Adrenal gland (tissue), 12 donors: ENCODE measurements around the gene ASB16. TPM values are rescaled to one million over a fixed set of nuclear protein-coding genes. Genes with fewer than 3 reads are reported as not detected.

Source experiments
- DNase-seq, 7 donors: peaks; one replicate each; pipeline ENCODE4 v3.0.0-alpha.2; 2019 to 2020
- H3K27ac ChIP-seq, 5 donors: fragments of 200-600 bp; sonication (generic) in 4 of 5; 1 replicate in 3 of 5; 2 replicates in 2 of 5; pipeline versions ENCODE4 v1.5.1 to v1.8.0; 2016 to 2020; ENCODE audit warnings: mild to moderate bottlenecking in 1 of 5
- H3K27me3 ChIP-seq: fragments of 200-600 bp; 2 replicates; pipeline ENCODE4 v1.8.0; 2021
- H3K36me3 ChIP-seq, 2 donors: fragments of 200-600 bp; replicated peaks in 1 of 2; 1 replicate in 1 of 2; 2 replicates in 1 of 2; pipeline versions ENCODE4 v1.5.1 to v1.8.0; 2018 to 2022
- H3K4me1 ChIP-seq, 2 donors: fragments of 200-600 bp; replicated peaks in 1 of 2; 1 replicate in 1 of 2; 2 replicates in 1 of 2; pipeline versions ENCODE4 v1.5.1 to v1.8.0; 2018 to 2021
- H3K4me3 ChIP-seq, 4 donors: fragments of 200-600 bp; sonication (generic) in 3 of 4; one replicate each; pipeline ENCODE4 v1.5.1; 2016 to 2018
- H3K9me3 ChIP-seq, 3 donors: fragments of 200-600 bp; sonication (generic) in 1 of 3; replicated peaks in 1 of 3; 1 replicate in 2 of 3; 2 replicates in 1 of 3; pipeline versions ENCODE4 v1.5.1 to v1.8.0; 2016 to 2021
- CTCF ChIP-seq, 6 experiments: fragments of 450-650 bp in 4 of 6; fragments of 200-600 bp in 2 of 6; sonication (generic) in 1 of 6; IDR thresholded peaks; 1 replicate in 5 of 6; 2 replicates in 1 of 6; pipeline versions ENCODE4 v1.5.1 to v1.8.0; 2016 to 2021; ENCODE audit warnings: antibody characterized with exemption in 6 of 6, mild to moderate bottlenecking in 2 of 6, moderate library complexity in 1 of 6
- POLR2A ChIP-seq, 2 donors: fragments of 450-650 bp; IDR thresholded peaks; one replicate each; pipeline ENCODE4 v1.6.1; 2017; ENCODE audit warnings: antibody characterized with exemption in 2 of 2, mild to moderate bottlenecking in 2 of 2, moderate library complexity in 1 of 2
- WGBS, 4 donors: extraction: QIAGEN DNeasy Blood & Tissue Kit in 2 of 4; methylation state at CpG; one replicate each; pipeline versions ENCODE4 v1.1.5 to v1.1.7; 2013 to 2017; 5-methylcytosine and 5-hydroxymethylcytosine counted together
- intact Hi-C, 2 donors: fragments of 100-400 bp; cut with DNase I; formaldehyde crosslinking; loops; one replicate each; pipeline versions ENCODE4 v1.14.1 to v1.15.0; 2022 to 2023
- polyA plus RNA-seq, 3 donors: library from polyadenylated mRNA; stranded (reverse); fragments of 200-250 nt in 2 of 3; fragments of 350-450 nt in 1 of 3; fragmentation: Illumina TruSeq in 1 of 3; extraction: RNeasy Lipid Tissue Mini Kit (QIAGEN cat#74804) in 1 of 3; gene quantifications; one replicate each; pipeline ENCODE4 v1.2.3, GENCODE V29; 2013 to 2014
- total RNA-seq, 9 donors: library from RNA; depleted of rRNA in 4 of 9; stranded (reverse); fragments of >200 nt in 4 of 9; fragments of 120-200 nt in 1 of 9; fragmentation: NEBNext Ultra II Directional in 1 of 9; extraction: Animal tissue kit (Norgen Biotek cat#: 25700) in 1 of 9; gene quantifications; one replicate each; pipeline versions ENCODE4 v1.1.0 to v1.2.4, GENCODE V29; 2013 to 2023
- donor health status: healthy with polysubstance abuse.
- donor health status: Bipolar disorder and iron deficiency.
- donor health status: DM: yes; HTN: yes; CAD: no.
- donor health status: DM: no; HTN: no; CAD: no.
- donor health status: DM: no; HTN: no; CAD: no.
- donor health status: DM: yes; HTN: yes; CAD: no.

Gene ASB16
- total and polyA plus RNA-seq, 12 donors = 0.13 to 0.83 (median 0.39) TPM; not detected in 2

GRCh38 chr17:44187131-44187899 is 16.8 kb downstream of the ASB16 start:
- H3K4me3 ChIP-seq = peak overlapping the region; percentile 58 to 94 (median 74)
- no peak for TF ChIP-seq CTCF (IDR thresholded peaks at IDR 0.05)
- TF ChIP-seq POLR2A (IDR thresholded peaks at IDR 0.05) = no peak
- peaks cover 11 to 35% of the 10 kb centered on the region in 2 donors for H3K4me1 ChIP-seq
- H3K9me3 ChIP-seq = no peaks in the 10 kb centered on the region
- H3K36me3 ChIP-seq = peaks cover 0 to 35% of the 10 kb centered on the region in 2 donors
- 2% methylated on average over 26 to 32 of the region's 32 CpGs for WGBS, 4 donors
- DNase-seq = peak in 5 of 7 donors; percentile 47 to 84 (median 70)
- no peaks in the 10 kb centered on the region for H3K27me3 ChIP-seq
- H3K27ac ChIP-seq = peak overlapping the region; percentile 84 to 99 (median 98)
- intact Hi-C loops = no loop called here

GRCh38 chr17:44188576-44189403 is 18.3 kb downstream of the ASB16 start:
- Histone ChIP-seq H3K4me1 (peaks cover 11 to 35% of the 10 kb centered on the region in 2 donors), H3K4me3 (peak overlapping the region in 1 of 4 donors; percentile 68), H3K36me3 (peaks cover 0 to 34% of the 10 kb centered on the region in 2 donors), H3K9me3 (no peaks in the 10 kb centered on the region), H3K27ac (peak overlapping the region in 2 of 5 donors; percentile 99), H3K27me3 (no peaks in the 10 kb centered on the region)
- no peak for DNase-seq
- intact Hi-C loops = no loop called here
- TF ChIP-seq CTCF (IDR thresholded peaks at IDR 0.05) (no peak), POLR2A (IDR thresholded peaks at IDR 0.05) (no peak)
- WGBS, 4 donors = 67 to 77% (median 77%) methylated on average over 4 to 12 of the region's 12 CpGs

GRCh38 chr17:44190481-44190880 is 20.0 kb downstream of the ASB16 start:
- Histone ChIP-seq H3K27me3 (no peaks in the 10 kb centered on the region), H3K4me1 (peaks cover 5 to 22% of the 10 kb centered on the region in 2 donors), H3K36me3 (peaks cover 0 to 51% of the 10 kb centered on the region in 2 donors), H3K27ac (no peak overlapping the region), H3K9me3 (no peaks in the 10 kb centered on the region), H3K4me3 (no peak overlapping the region)
- TF ChIP-seq CTCF (IDR thresholded peaks at IDR 0.05) = no peak
- TF ChIP-seq POLR2A (IDR thresholded peaks at IDR 0.05) = no peak
- DNase-seq = peak in 1 of 7 donors; percentile 60
- 87 to 92% (median 90%) methylated on average over 10 of the region's 10 CpGs for WGBS, 4 donors
- intact Hi-C loops = no loop called here

- Histone ChIP-seq H3K27ac (no peak overlapping the region), H3K27me3 (no peaks in the 10 kb centered on the region), H3K9me3 (no peaks in the 10 kb centered on the region), H3K4me1 (peaks cover 0 to 17% of the 10 kb centered on the region in 2 donors), H3K36me3 (peaks cover 0 to 58% of the 10 kb centered on the region in 2 donors), H3K4me3 (no peak overlapping the region)
- DNase-seq = peak in 1 of 7 donors; percentile 64
- TF ChIP-seq POLR2A (IDR thresholded peaks at IDR 0.05) (no peak), CTCF (IDR thresholded peaks at IDR 0.05) (no peak)
- WGBS, 4 donors = 69 to 76% (median 72%) methylated on average over 5 of the region's 5 CpGs
- intact Hi-C loops = no loop called here
Observed at GRCh38 chr17:44191369-44191768, 20.9 kb downstream of the ASB16 start.
